SK-N-MC (cell line): Measurements from ENCODE around the gene RELN.
A peak's percentile ranks its signal among the peaks of the same experiment; 100 is the strongest.

ENCODE experiments used
- EZH2 ChIP-seq: fragments of 200-600 bp; sonication (generic); IDR thresholded peaks from one replicate; pipeline ENCODE4 v1.6.1; 2017; ENCODE audit warnings: antibody characterized with exemption
- FOXP2 ChIP-seq: optimal IDR thresholded peaks from 2 replicates; pipeline ENCODE3; 2011; ENCODE audit warnings: mild to moderate bottlenecking, moderate library complexity; ENCODE audit not compliant: insufficient read depth; ENCODE audit errors: extremely low read length, control extremely low read depth
- POLR2AphosphoS5 ChIP-seq: IDR thresholded peaks from 2 replicates; pipeline ENCODE4 v1.6.1; 2012; ENCODE audit warnings: mild to moderate bottlenecking, low read depth, low read length, borderline replicate concordance

GRCh38 chr7:103989785-103990767 is 618 bp upstream of the RELN start:
- TF ChIP-seq EZH2 (peak; percentile 96), POLR2AphosphoS5 (no peak), FOXP2 (no peak)
